Activated CD4-positive, alpha-beta T cell treated with anti-CD3 and anti-CD28 coated beads, Interleukin-2, amount 50 U/mL, for 1 hour (primary cell): ENCODE data around the gene ZCCHC7.
"Not testable (repeated sequence)": the region's sequence is repeated elsewhere in the genome, so short reads cannot be mapped to it uniquely, and the experiment has no call there.

Experiments used
- DNase-seq: peaks from one replicate; pipeline ENCODE4 v3.0.0-alpha.2; 2020

ZCCHC7 gene

GRCh38 chr9:37119907-37120842 is at the start of gene ZCCHC7:
Gene ZCCHC7, plus strand, starts transcription at chr9:37120574.
- DNase-seq = peak; percentile 97

GRCh38 chr9:37074790-37075189 is 45.6 kb upstream of the ZCCHC7 start:
- not testable (repeated sequence) for DNase-seq

GRCh38 chr9:37079370-37080164 is 40.8 kb upstream of the ZCCHC7 start:
- DNase-seq = peak; percentile 90

- not testable (repeated sequence) for DNase-seq
Measured at GRCh38 chr9:37080165-37080628, 40.2 kb upstream of the ZCCHC7 start.

GRCh38 chr9:37081507-37081906 is 38.9 kb upstream of the ZCCHC7 start:
- DNase-seq = not testable (repeated sequence)

- no peak for DNase-seq
Measured at GRCh38 chr9:37082214-37082765, 38.1 kb upstream of the ZCCHC7 start.

- DNase-seq = no peak
Measured at GRCh38 chr9:37083654-37084053, 36.7 kb upstream of the ZCCHC7 start.

GRCh38 chr9:37085233-37085632 is 35.1 kb upstream of the ZCCHC7 start:
- no peak for DNase-seq

GRCh38 chr9:37092714-37093295 is 27.6 kb upstream of the ZCCHC7 start:
- DNase-seq = not testable (repeated sequence)

- DNase-seq = no peak
Measured at GRCh38 chr9:37094751-37095150, 25.6 kb upstream of the ZCCHC7 start.

GRCh38 chr9:37096628-37097027 is 23.7 kb upstream of the ZCCHC7 start:
- DNase-seq = no peak

- no peak for DNase-seq
Measured at GRCh38 chr9:37097294-37097693, 23.1 kb upstream of the ZCCHC7 start.

- DNase-seq = no peak
Measured at GRCh38 chr9:37100327-37100726, 20.0 kb upstream of the ZCCHC7 start.

- DNase-seq = no peak
Measured at GRCh38 chr9:37100741-37101140, 19.6 kb upstream of the ZCCHC7 start.

GRCh38 chr9:37102486-37102885 is 17.9 kb upstream of the ZCCHC7 start:
- no peak for DNase-seq

GRCh38 chr9:37104183-37104889 is 16.0 kb upstream of the ZCCHC7 start:
- DNase-seq = no peak

GRCh38 chr9:37105234-37105633 is 15.1 kb upstream of the ZCCHC7 start:
- no peak for DNase-seq

GRCh38 chr9:37107701-37108100 is 12.7 kb upstream of the ZCCHC7 start:
- DNase-seq = no peak

GRCh38 chr9:37114442-37114841 is 5.9 kb upstream of the ZCCHC7 start:
- not testable (repeated sequence) for DNase-seq

- DNase-seq = no peak
Measured at GRCh38 chr9:37117956-37118355, 2.4 kb upstream of the ZCCHC7 start.

- DNase-seq = no peak
Measured at GRCh38 chr9:37119360-37119759, 1.0 kb upstream of the ZCCHC7 start.

GRCh38 chr9:37120843-37121335 is 515 bp downstream of the ZCCHC7 start:
- DNase-seq = not testable (repeated sequence)
